Gastrocnemius medialis (tissue), 4 donors: ENCODE measurements around the gene SLC38A8.

ENCODE experiments used
- POLR2A ChIP-seq, 2 donors: fragments of 450-650 bp; IDR thresholded peaks; one replicate each; pipeline ENCODE4 v1.6.1; 2017; ENCODE audit warnings: antibody characterized with exemption in 2 of 2, mild to moderate bottlenecking in 2 of 2, moderate library complexity in 2 of 2
- TF ChIP-seq, protein P1 (sequence below), 5 experiments: fragments of 450-650 bp in 3 of 5; fragments of 200-600 bp in 2 of 5; sonication (generic) in 2 of 5; IDR thresholded peaks in 4 of 5; conservative IDR thresholded peaks in 1 of 5; 1 replicate in 4 of 5; 2 replicates in 1 of 5; pipeline ENCODE4 v1.5.1; 2016 to 2019; ENCODE audit warnings: antibody characterized with exemption in 5 of 5, mild to moderate bottlenecking in 3 of 5, moderate library complexity in 3 of 5

DNA sequence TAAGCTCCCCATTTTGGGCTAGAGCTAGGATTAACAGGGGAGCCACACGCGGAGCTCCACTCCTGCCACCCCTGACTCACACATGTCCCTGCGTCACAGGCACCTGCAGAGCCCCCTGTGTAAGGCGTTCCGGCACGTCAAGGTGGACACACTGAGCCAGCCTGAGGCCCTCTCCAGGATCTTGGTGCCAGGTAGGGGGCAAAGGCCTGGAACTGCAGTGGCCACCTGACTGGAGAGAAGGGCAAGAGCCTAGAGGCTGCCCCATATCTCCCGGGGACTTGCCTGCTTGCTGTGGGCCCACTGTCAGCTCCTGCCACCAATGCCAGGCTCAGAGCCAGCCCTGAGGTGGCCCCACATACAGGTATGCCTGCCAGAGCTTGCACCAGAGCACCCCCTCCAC lies 40.9 kb downstream of the SLC38A8 start:
- TF ChIP-seq, protein P1, sequence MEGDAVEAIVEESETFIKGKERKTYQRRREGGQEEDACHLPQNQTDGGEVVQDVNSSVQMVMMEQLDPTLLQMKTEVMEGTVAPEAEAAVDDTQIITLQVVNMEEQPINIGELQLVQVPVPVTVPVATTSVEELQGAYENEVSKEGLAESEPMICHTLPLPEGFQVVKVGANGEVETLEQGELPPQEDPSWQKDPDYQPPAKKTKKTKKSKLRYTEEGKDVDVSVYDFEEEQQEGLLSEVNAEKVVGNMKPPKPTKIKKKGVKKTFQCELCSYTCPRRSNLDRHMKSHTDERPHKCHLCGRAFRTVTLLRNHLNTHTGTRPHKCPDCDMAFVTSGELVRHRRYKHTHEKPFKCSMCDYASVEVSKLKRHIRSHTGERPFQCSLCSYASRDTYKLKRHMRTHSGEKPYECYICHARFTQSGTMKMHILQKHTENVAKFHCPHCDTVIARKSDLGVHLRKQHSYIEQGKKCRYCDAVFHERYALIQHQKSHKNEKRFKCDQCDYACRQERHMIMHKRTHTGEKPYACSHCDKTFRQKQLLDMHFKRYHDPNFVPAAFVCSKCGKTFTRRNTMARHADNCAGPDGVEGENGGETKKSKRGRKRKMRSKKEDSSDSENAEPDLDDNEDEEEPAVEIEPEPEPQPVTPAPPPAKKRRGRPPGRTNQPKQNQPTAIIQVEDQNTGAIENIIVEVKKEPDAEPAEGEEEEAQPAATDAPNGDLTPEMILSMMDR (IDR thresholded peaks at IDR 0.05 in 4 of 5, conservative IDR thresholded peaks at IDR 0.05 in 1 of 5), result no peak
- no peak for TF ChIP-seq POLR2A (IDR thresholded peaks at IDR 0.05)
